Hematopoietic multipotent progenitor cell (in vitro differentiated cells): ENCODE measurements around the gene TMEM62. TPM values are rescaled to one million over a fixed set of nuclear protein-coding genes. Genes with fewer than 3 reads are reported as not detected.
"Not testable (repeated sequence)": the region's sequence is repeated elsewhere in the genome, so short reads cannot be mapped to it uniquely, and the experiment has no call there.

Experiments used
- DNase-seq, 3 donors: peaks; one replicate each; pipeline ENCODE4 v3.0.0-alpha.2; 2011 to 2015; ENCODE audit warnings: low read depth in 2 of 3, low spot score in 2 of 3
- total RNA-seq: library from RNA; depleted of rRNA; stranded (reverse); fragments of >200 nt; gene quantifications from one replicate; pipeline ENCODE4 v1.2.3, GENCODE V29; 2012

The TMEM62 gene
- total RNA-seq, 1 donor, result 16.4 TPM

DNA sequence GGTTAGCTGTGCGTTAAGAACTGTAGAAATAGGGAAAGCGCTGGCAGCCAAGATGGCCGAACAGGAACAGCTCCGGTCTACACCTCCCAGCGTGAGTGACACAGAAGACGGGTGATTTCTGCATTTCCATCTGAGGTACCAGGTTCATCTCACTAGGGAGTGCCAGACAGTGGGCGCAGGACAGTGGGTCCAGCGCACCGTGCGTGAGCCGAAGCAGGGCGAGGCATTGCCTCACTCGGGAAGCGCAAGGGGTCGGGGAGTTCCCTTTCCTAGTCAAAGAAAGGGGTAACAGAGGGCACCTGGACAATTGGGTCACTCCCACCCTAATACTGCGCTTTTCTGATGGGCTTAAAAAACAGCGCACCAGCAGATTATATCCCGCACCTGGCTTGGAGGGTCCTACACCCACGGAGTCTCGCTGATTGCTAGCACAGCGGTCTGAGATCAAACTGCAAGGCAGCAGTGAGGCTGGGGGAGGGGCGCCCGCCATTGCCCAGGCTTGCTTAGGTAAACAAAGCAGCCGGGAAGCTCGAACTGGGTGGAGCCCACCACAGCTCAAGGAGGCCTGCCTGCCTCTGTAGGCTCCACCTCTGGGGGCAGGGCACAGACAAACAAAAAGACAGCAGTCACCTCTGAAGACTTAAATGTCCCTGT is 42.4 kb downstream of the TMEM62 start:
- DNase-seq, result not testable (repeated sequence)

DNA sequence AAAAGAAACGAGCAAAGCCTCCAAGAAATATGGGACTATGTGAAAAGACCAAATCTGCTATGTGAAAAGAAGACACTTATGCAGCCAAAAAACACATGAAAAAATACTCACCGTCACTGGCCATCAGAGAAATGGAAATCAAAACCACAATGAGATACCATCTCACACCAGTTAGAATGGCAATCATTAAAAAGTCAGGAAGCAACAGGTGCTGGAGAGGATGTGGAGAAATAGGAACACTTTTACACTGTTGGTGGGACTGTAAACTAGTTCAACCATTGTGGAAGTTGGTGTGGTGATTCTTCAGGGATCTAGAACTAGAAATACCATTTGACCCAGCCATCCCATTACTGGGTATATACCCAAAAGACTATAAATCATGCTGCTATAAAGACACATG is 43.8 kb downstream of the TMEM62 start:
- not testable (repeated sequence) for DNase-seq

- DNase-seq, result no peak
Measured at GRCh38 chr15:43183270-43183669, 49.9 kb downstream of the TMEM62 start.

- DNase-seq, result no peak
Measured at GRCh38 chr15:43184407-43185124, 51.2 kb downstream of the TMEM62 start.

GRCh38 chr15:43185157-43186002 is 52.0 kb downstream of the TMEM62 start, which contains the start of gene CCNDBP1:
CCNDBP1 (plus strand) TSS chr15:43185403; CDS start chr15:43185499, 96 bp downstream.
- peak; percentile 54 to 92 (median 90) for DNase-seq

GRCh38 chr15:43186003-43186353 is 52.6 kb downstream of the TMEM62 start:
- DNase-seq, result no peak

DNA sequence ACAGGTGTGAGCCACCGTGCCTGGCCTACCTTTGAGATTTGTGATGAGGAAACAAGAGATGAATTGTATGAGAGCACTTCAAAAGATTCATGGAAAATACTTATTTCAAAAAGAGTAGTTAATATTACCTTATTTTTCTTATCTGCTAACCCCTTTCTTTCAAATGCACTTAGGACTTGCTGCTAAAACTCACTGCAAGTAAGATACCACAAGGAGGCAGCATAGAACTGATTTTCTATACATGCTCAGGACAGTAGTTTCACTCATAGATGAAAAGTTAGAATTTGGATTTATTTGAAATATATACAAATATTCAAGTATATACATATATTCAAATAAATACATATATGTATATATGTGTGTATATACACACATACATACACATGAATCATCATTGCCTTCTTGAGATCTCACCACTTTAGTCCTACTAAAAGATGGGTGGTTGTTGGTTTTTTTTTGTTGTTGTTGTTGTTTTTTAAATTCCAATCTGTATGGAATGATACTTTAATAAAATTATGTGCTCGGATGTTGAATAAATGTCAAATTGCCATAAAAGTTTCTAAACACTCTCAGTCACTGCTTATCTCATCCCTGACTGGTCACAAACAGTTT is 54.3 kb downstream of the TMEM62 start:
- peak in 2 of 3 donors; percentile 46 to 67 for DNase-seq

DNA sequence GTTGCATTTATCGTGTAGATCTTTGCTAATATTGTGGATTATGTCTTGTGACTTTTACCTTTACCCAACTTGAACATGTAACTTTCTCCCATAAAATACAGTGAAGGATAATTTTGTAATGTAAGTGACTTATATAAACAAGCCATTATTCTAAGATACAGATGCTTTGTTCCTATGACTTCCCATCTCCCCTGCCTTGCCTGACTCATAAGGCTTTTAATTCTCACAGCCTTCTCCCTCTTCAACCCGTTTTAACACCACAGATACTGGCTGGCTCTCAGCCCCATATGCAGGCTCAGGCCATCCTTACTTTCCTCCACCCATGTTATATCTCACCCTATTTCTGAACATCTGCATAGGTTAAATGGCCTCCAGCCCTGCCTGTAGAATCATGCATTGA is 55.9 kb downstream of the TMEM62 start:
- DNase-seq, result no peak

DNA sequence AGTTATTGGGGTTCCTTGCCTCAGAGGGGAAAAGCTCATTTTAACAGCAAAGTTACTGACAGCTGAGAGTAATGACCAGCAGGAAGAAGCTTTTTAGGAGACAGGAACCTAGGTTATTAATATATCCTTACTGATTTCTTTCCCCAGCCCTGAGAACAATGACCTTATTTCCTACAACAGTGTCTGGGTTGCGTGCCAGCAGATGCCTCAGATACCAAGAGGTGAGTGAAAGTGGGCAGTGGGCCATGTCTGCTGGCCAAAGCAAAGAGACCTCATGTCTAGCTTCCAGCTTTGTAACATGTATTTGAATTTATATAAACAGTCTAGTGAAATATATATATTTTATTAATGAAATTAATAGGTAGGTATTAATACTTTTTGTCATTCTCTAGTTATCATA is 56.8 kb downstream of the TMEM62 start:
- DNase-seq, result no peak

DNA sequence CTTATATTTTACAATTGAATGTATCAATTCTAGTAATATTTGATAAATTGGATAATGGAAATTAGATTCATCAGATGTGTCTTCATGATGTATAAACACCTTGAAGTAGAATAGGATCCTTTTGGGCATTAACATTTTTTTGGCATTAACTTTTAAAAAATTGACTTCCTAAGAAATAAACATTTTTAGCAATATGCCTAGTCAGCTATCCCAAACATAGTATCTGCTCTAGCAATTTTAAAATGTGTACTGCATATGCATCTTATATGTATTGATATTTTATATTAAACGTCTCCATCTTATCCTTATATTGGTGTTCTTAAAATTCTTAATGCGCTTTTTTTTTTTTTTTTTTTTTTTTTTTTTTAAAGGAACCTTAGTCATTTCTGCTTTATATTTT is 60.3 kb downstream of the TMEM62 start:
- no peak for DNase-seq

- no peak for DNase-seq
Measured at GRCh38 chr15:43194795-43195194, 61.4 kb downstream of the TMEM62 start.

DNA sequence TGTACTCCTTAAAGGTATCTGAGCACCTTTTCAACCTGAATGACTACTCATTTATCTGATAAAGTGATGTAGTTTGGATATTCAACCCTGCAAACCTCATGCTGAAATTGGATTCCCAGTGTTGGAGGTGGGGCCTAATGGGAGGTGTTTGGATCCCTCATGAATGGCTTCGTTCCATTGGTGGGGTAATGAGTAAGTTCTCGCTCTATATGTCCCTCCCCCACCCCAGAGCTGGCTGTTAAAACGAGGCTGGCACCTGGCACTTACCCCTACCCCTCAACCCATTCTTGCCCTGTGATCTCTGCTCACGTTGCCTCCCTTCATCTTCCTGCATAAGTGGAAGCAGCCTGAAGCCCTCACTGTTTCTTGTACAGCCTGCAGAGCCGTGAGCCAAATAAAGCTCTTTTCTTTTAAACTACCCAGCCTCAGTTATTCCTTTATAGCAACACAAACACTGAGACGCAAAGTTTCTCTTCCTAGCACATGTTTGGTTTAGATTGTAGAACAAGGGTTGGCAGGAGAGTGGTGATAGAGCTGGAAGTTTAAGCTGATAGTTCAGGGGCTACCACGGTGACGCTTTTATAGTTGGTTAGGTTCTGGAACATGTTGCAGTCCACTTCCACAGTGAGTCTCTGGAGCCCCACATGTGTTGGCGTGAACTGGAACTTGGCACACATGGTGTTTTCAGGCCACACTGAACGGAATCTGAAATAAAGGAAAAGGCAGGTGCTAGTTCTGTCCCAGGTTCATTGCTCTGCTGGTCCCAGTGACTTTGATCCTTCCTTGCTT is 63.6 kb downstream of the TMEM62 start:
- DNase-seq, result no peak

DNA sequence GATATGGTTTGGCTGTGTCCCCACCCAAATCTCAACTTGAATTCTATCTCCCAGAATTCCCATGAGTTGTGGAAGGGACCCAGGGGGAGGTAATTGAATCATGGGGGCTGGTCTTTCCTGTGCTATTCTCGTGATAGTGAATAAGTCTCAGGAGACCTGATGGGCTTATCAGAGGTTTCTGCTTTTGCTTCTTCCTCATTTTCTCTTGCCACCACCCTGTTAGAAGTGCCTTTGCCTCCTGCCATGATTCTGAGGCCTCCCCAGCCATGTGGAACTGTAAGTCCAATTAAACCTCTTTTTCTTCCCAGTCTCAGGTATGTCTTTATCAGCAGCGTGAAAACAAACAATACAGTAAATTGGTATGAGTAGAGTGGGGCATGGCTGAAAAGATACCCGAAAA is 64.4 kb downstream of the TMEM62 start:
- not testable (repeated sequence) for DNase-seq

DNA sequence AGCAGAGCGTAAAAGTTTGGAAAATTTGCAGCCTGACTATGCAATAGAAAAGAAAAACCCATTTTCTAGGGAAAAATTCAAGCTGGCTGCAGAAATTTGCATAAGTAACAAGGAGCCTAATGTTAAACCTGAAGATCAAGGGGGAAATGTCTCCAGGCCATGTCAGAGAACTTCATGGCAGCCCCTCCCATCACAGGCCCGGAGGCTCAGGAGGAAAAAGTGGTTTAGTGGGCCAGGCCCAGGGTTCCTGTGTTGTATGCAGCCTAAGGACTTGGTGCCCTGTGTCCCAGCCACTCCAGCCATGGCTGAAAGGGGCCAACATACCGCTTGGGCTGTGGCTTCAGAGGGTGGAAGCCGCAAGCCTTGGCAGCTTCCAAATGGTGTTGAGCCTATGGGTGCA is 65.2 kb downstream of the TMEM62 start:
- DNase-seq, result not testable (repeated sequence)

DNA sequence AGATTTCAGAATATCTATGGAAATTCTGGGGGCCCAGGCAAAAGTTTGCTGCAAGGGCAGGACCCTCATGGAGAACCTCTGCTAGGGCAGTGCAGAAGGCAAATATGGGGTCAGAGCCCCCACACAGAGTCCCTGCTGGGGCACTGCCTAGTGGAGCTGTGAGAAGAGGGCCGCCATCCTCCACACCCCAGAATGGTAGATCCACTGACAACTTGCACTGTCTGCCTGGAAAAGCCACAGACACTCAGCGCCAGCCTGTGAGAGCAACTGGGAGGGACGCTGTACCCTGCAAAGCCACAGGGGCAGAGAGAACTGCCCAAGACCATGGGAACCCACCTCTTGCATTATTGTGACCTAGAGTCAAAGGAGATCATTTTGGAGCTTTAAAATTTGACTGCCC is 65.6 kb downstream of the TMEM62 start:
- no peak for DNase-seq

- DNase-seq, result no peak
Measured at GRCh38 chr15:43199945-43200488, 66.6 kb downstream of the TMEM62 start.

GRCh38 chr15:43204016-43204901 is 70.9 kb downstream of the TMEM62 start:
- DNase-seq, result peak in 2 of 3 donors; percentile 69 to 70

DNA sequence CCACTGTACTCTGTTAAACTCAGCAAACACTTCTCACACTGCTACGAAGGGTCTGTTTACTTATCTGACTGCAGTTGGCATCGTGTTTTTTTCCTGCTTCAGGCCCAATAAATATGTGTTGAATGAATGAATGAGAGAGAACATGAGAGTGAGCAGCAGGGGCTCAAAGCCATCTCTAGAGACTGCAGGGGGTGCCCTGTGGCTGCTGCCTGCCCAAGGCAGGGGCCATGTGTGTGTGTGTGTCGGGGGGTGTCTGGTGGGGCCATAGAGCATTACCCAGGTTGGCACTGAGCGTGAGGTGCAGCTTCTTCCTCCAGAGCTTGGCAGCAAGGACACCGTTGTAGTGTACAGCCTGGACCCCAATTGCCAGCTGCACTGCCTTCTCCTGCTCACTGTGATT is 72.7 kb downstream of the TMEM62 start:
- DNase-seq, result no peak

DNA sequence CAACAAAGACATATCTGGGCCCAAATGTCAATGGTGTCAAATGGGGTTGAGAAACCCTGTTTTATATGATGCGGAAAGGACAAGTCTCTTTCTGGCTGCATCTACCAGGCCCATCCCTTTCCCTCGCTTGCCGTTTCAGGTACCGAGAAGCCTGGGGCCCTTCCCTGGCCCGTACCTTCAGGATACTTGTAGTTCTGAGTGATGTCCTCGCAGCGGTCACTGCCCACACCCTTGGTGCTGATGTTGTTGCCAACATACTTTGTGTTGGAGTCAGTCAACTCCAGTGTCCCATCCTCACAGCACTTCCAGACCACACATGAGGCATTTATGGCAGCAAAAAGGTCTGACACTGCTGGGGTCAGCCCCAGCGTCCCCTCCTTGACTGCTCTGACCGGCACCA is 73.6 kb downstream of the TMEM62 start:
- DNase-seq, result no peak
